Liver (tissue), 9 donors: ENCODE results near the gene KRT1. TPM values are rescaled to one million over a fixed set of nuclear protein-coding genes. Genes with fewer than 3 reads are reported as not detected.

ENCODE experiments used
- DNase-seq: peaks from one replicate; pipeline ENCODE4 v3.0.0-alpha.2; 2017; ENCODE audit warnings: low spot score
- H3K27ac ChIP-seq, 2 donors: one replicate each; pipeline ENCODE4 v1.7.0; 2013; ENCODE audit warnings: inconsistent platforms in 2 of 2, low read length in 2 of 2, control low read depth in 1 of 2, low read depth in 1 of 2, mild to moderate bottlenecking in 1 of 2
- H3K27me3 ChIP-seq, 4 donors: one replicate each; pipeline versions ENCODE4 v1.6.1 to v1.7.0; 2013; ENCODE audit warnings: low read length in 3 of 4, inconsistent platforms in 1 of 4, mild to moderate bottlenecking in 1 of 4, moderate library complexity in 1 of 4; ENCODE audit not compliant: control insufficient read depth in 4 of 4, insufficient read depth in 4 of 4
- H3K36me3 ChIP-seq, 4 donors: one replicate each; pipeline versions ENCODE4 v1.6.1 to v1.7.0; 2013; ENCODE audit warnings: low read length in 3 of 4, mild to moderate bottlenecking in 3 of 4, low read depth in 1 of 4, moderate library complexity in 1 of 4; ENCODE audit not compliant: control insufficient read depth in 4 of 4, insufficient read depth in 3 of 4
- H3K4me1 ChIP-seq, 4 donors: one replicate each; pipeline versions ENCODE4 v1.6.1 to v1.7.0; 2013; ENCODE audit warnings: low read length in 3 of 4, mild to moderate bottlenecking in 3 of 4, moderate library complexity in 1 of 4; ENCODE audit not compliant: control insufficient read depth in 4 of 4, insufficient read depth in 4 of 4
- H3K4me3 ChIP-seq, 3 donors: one replicate each; pipeline versions ENCODE4 v1.6.1 to v1.7.0; 2013; ENCODE audit warnings: low read length in 3 of 3, control low read depth in 1 of 3, low read depth in 1 of 3, mild to moderate bottlenecking in 1 of 3
- H3K9ac ChIP-seq, 2 donors: one replicate each; pipeline ENCODE4 v1.7.0; 2013; ENCODE audit warnings: low read length in 2 of 2, mild to moderate bottlenecking in 2 of 2, moderate library complexity in 2 of 2, control low read depth in 1 of 2, low read depth in 1 of 2
- H3K9me3 ChIP-seq, 4 donors: one replicate each; pipeline versions ENCODE4 v1.6.1 to v1.7.0; 2013; ENCODE audit warnings: low read length in 3 of 4; ENCODE audit not compliant: control insufficient read depth in 4 of 4
- EGR1 ChIP-seq, 2 donors: IDR thresholded peaks; 2 replicates each; pipeline ENCODE4 v1.6.1; 2016 to 2018; ENCODE audit warnings: antibody characterized with exemption in 2 of 2, low read depth in 2 of 2
- FOXA1 ChIP-seq: IDR thresholded peaks from 2 replicates; pipeline ENCODE4 v1.6.1; 2016; ENCODE audit warnings: antibody characterized with exemption
- FOXA2 ChIP-seq: IDR thresholded peaks from 2 replicates; pipeline ENCODE4 v1.6.1; 2016; ENCODE audit warnings: antibody characterized with exemption
- GABPA ChIP-seq, 2 donors: IDR thresholded peaks in 1 of 2; conservative IDR thresholded peaks in 1 of 2; 2 replicates each; pipeline ENCODE4 v1.6.1; 2016; ENCODE audit warnings: antibody characterized with exemption in 2 of 2, mild to moderate bottlenecking in 1 of 2, moderate library complexity in 1 of 2
- HNF4A ChIP-seq, 2 donors: conservative IDR thresholded peaks; 2 replicates each; pipeline ENCODE4 v1.6.1; 2016; ENCODE audit warnings: antibody characterized with exemption in 2 of 2, mild to moderate bottlenecking in 2 of 2
- HNF4G ChIP-seq: IDR thresholded peaks from 2 replicates; pipeline ENCODE4 v1.6.1; 2016; ENCODE audit warnings: antibody characterized with exemption
- JUND ChIP-seq, 2 donors: IDR thresholded peaks; 2 replicates each; pipeline ENCODE4 v1.6.1; 2016; ENCODE audit warnings: antibody characterized with exemption in 2 of 2
- NR2F2 ChIP-seq: IDR thresholded peaks from 2 replicates; pipeline ENCODE4 v1.6.1; 2016; ENCODE audit warnings: antibody characterized with exemption
- RAD21 ChIP-seq, 2 donors: IDR thresholded peaks; 2 replicates each; pipeline ENCODE4 v1.6.1; 2016; ENCODE audit warnings: antibody characterized with exemption in 2 of 2, mild to moderate bottlenecking in 2 of 2
- RXRA ChIP-seq, 2 donors: IDR thresholded peaks; 2 replicates each; pipeline ENCODE4 v1.6.1; 2017 to 2018; ENCODE audit warnings: antibody characterized with exemption in 2 of 2, mild to moderate bottlenecking in 1 of 2
- SP1 ChIP-seq: IDR thresholded peaks from 2 replicates; pipeline ENCODE4 v1.6.1; 2018; ENCODE audit warnings: antibody characterized with exemption, mild to moderate bottlenecking
- TAF1 ChIP-seq: conservative IDR thresholded peaks from 2 replicates; pipeline ENCODE4 v1.6.1; 2016; ENCODE audit warnings: antibody characterized with exemption, mild to moderate bottlenecking
- YY1 ChIP-seq: IDR thresholded peaks from 2 replicates; pipeline ENCODE4 v1.6.1; 2016; ENCODE audit warnings: antibody characterized with exemption, mild to moderate bottlenecking
- WGBS: extraction: QIAGEN DNeasy Blood & Tissue Kit; methylation state at CpG from one replicate; pipeline ENCODE4 v1.1.7; 2013; 5-methylcytosine and 5-hydroxymethylcytosine counted together
- polyA plus RNA-seq, 2 donors: library from polyadenylated mRNA; stranded (reverse) in 1 of 2; unstranded in 1 of 2; fragments of 200-250 nt in 1 of 2; fragments of >200 nt in 1 of 2; fragmentation: Nextera tagmentation in 1 of 2; extraction: Ambion mirVana in 1 of 2; gene quantifications; one replicate each; pipeline versions ENCODE4 v1.2.1 to v1.2.3, GENCODE V29; 2013 to 2015
- total RNA-seq, 2 donors: library from RNA; depleted of rRNA; stranded (reverse); fragments of >200 nt; gene quantifications; one replicate each; pipeline ENCODE4 v1.2.3, GENCODE V29; 2014
- TF ChIP-seq, protein P1 (sequence below): IDR thresholded peaks from 2 replicates; pipeline ENCODE4 v1.6.1; 2016; ENCODE audit warnings: antibody characterized with exemption, mild to moderate bottlenecking
- TF ChIP-seq, protein P2 (sequence below): fragments of 150-350 bp; IDR thresholded peaks from 2 replicates; pipeline ENCODE4 v1.5.1; 2017; ENCODE audit warnings: improper control_type of control experiment, low read depth, low read length; ENCODE audit not compliant: missing input control
- donor health status: healthy.
- donor health status: healthy.
- donor health status: healthy.
- donor health status: healthy.
- donor health status: healthy.

The KRT1 gene
- total and polyA plus RNA-seq, 4 donors = 0.14 to 2.7 TPM; not detected in 2

DNA sequence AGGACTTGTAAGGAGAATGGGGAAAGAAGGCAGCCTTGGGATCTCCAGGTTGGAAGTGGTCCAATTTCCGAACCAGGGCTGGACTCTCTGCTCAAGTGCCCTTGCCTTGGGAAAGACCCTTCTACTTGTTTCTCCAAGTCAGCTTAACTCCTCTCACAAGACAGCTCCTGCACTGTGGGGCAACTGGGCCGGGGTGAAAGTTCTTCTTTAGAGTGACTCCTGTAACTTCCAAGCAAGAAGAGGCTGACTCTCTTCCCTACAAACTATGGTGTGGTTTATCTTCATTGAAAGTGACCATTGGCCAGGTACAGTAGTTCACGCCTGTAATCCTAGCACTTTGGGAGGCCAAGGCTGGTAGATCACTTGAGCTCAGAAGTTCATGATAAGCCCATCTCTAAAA is 13.7 kb downstream of the KRT1 start:
- Histone ChIP-seq H3K4me3 (no peak overlapping the region), H3K36me3 (no peaks in the 10 kb centered on the region), H3K9me3 (no peaks in the 10 kb centered on the region), H3K4me1 (no peaks in the 10 kb centered on the region), H3K27ac (no peak overlapping the region), H3K27me3 (peaks cover 0 to 8% (median 0%) of the 10 kb centered on the region in 4 donors), H3K9ac (no peak overlapping the region)
- WGBS = 76% methylated on average over 3 of the region's 3 CpGs
- no peak for TF ChIP-seq YY1
- no peak for TF ChIP-seq TAF1
- TF ChIP-seq, protein P1, sequence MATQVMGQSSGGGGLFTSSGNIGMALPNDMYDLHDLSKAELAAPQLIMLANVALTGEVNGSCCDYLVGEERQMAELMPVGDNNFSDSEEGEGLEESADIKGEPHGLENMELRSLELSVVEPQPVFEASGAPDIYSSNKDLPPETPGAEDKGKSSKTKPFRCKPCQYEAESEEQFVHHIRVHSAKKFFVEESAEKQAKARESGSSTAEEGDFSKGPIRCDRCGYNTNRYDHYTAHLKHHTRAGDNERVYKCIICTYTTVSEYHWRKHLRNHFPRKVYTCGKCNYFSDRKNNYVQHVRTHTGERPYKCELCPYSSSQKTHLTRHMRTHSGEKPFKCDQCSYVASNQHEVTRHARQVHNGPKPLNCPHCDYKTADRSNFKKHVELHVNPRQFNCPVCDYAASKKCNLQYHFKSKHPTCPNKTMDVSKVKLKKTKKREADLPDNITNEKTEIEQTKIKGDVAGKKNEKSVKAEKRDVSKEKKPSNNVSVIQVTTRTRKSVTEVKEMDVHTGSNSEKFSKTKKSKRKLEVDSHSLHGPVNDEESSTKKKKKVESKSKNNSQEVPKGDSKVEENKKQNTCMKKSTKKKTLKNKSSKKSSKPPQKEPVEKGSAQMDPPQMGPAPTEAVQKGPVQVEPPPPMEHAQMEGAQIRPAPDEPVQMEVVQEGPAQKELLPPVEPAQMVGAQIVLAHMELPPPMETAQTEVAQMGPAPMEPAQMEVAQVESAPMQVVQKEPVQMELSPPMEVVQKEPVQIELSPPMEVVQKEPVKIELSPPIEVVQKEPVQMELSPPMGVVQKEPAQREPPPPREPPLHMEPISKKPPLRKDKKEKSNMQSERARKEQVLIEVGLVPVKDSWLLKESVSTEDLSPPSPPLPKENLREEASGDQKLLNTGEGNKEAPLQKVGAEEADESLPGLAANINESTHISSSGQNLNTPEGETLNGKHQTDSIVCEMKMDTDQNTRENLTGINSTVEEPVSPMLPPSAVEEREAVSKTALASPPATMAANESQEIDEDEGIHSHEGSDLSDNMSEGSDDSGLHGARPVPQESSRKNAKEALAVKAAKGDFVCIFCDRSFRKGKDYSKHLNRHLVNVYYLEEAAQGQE = no peak
- no peak for TF ChIP-seq SP1
- TF ChIP-seq FOXA2 = no peak
- no peak for TF ChIP-seq HNF4A (conservative IDR thresholded peaks at IDR 0.05)
- no peak for TF ChIP-seq EGR1 (IDR thresholded peaks at IDR 0.05; ENCODE audit: low read depth in 2 of 2)
- TF ChIP-seq NR2F2 = no peak
- no peak for TF ChIP-seq GABPA (IDR thresholded peaks at IDR 0.05 in 1 of 2, conservative IDR thresholded peaks at IDR 0.05 in 1 of 2)
- TF ChIP-seq RXRA (IDR thresholded peaks at IDR 0.05) = no peak
- DNase-seq = no peak

DNA sequence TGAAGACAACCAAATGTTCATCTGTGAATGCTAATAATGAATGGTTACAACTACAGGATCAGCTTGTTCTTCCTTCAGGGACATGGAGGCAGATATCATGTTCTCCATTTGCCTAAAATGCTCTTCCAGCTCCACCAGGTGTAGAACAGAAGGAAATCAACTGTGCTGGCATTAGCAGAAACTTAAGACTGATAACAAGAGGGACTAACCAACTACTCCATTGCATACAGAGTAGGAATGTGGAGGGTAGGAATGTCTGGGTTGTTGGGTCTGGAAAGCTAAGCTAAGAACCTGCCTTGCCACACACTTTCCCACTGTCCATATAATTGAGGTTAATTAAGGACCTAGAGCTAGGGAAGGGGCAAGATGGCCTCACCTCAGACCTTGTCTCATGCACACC is 16.8 kb downstream of the KRT1 start:
- peaks cover 0 to 3% (median 0%) of the 10 kb centered on the region in 4 donors for H3K27me3 ChIP-seq
- TF ChIP-seq EGR1 (IDR thresholded peaks at IDR 0.05; ENCODE audit: low read depth in 2 of 2) (no peak), TAF1 (no peak), HNF4G (no peak), RAD21 (IDR thresholded peaks at IDR 0.05) (no peak), SP1 (no peak), HNF4A (conservative IDR thresholded peaks at IDR 0.05) (no peak), FOXA1 (no peak), NR2F2 (no peak), YY1 (no peak), FOXA2 (no peak), JUND (IDR thresholded peaks at IDR 0.05) (no peak)
- TF ChIP-seq, protein P1 = no peak
- TF ChIP-seq, protein P2, sequence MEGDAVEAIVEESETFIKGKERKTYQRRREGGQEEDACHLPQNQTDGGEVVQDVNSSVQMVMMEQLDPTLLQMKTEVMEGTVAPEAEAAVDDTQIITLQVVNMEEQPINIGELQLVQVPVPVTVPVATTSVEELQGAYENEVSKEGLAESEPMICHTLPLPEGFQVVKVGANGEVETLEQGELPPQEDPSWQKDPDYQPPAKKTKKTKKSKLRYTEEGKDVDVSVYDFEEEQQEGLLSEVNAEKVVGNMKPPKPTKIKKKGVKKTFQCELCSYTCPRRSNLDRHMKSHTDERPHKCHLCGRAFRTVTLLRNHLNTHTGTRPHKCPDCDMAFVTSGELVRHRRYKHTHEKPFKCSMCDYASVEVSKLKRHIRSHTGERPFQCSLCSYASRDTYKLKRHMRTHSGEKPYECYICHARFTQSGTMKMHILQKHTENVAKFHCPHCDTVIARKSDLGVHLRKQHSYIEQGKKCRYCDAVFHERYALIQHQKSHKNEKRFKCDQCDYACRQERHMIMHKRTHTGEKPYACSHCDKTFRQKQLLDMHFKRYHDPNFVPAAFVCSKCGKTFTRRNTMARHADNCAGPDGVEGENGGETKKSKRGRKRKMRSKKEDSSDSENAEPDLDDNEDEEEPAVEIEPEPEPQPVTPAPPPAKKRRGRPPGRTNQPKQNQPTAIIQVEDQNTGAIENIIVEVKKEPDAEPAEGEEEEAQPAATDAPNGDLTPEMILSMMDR = no peak

More for the DNA sequence above, 16.8 kb downstream of the KRT1 start:
- Histone ChIP-seq H3K4me1 (no peaks in the 10 kb centered on the region), H3K9ac (no peak overlapping the region), H3K27ac (no peak overlapping the region), H3K9me3 (no peaks in the 10 kb centered on the region), H3K4me3 (no peak overlapping the region), H3K36me3 (no peaks in the 10 kb centered on the region)
- no peak for DNase-seq
